Kidney epithelial cell (primary cell): ENCODE measurements around the gene LYPD8. TPM values are rescaled to one million over a fixed set of nuclear protein-coding genes. Genes with fewer than 3 reads are reported as not detected.

Experiments
- DNase-seq: peaks from one replicate; pipeline ENCODE4 v3.0.0-alpha.2; 2010; ENCODE audit warnings: low read depth
- H3K27me3 ChIP-seq: 2 replicates; pipeline ENCODE4 v1.6.0; 2011; ENCODE audit warnings: low read length; ENCODE audit not compliant: control insufficient read depth, insufficient read depth
- H3K36me3 ChIP-seq: 2 replicates; pipeline ENCODE4 v1.5.1; 2011; ENCODE audit warnings: low read length; ENCODE audit not compliant: control insufficient read depth, insufficient read depth
- H3K4me3 ChIP-seq: 2 replicates; pipeline ENCODE4 v1.5.1; 2011; ENCODE audit warnings: low read depth, mild to moderate bottlenecking, control low read depth, low read length
- CTCF ChIP-seq: IDR thresholded peaks from 2 replicates; pipeline ENCODE4 v1.5.1; 2011; ENCODE audit warnings: mild to moderate bottlenecking, moderate library complexity, low read length, control low read depth, inconsistent platforms; ENCODE audit not compliant: insufficient read depth, poor library complexity, severe bottlenecking
- total RNA-seq: library from RNA; depleted of rRNA; stranded (reverse); fragments of >200 nt; gene quantifications from 2 replicates; pipeline ENCODE4 v1.2.3, GENCODE V29; 2015

LYPD8 gene
- total RNA-seq, 1 donor from 2014 or later = not detected

GRCh38 chr1:248786156-248786555, 30.6 kb upstream of the LYPD8 start:
- no peak for TF ChIP-seq CTCF
- H3K4me3 ChIP-seq = no peak overlapping the region
- no peak for DNase-seq
- no peaks in the 10 kb centered on the region for H3K36me3 ChIP-seq
- H3K27me3 ChIP-seq = no peaks in the 10 kb centered on the region

- Histone ChIP-seq H3K27me3 (no peaks in the 10 kb centered on the region), H3K36me3 (no peaks in the 10 kb centered on the region), H3K4me3 (no peak overlapping the region)
- no peak for DNase-seq
- TF ChIP-seq CTCF = no peak
These were observed 27.8 kb upstream of the LYPD8 start for GRCh38 chr1:248783367-248783766.

GRCh38 chr1:248782416-248783141, 27.0 kb upstream of the LYPD8 start:
- DNase-seq = no peak
- Histone ChIP-seq H3K36me3 (no peaks in the 10 kb centered on the region), H3K27me3 (no peaks in the 10 kb centered on the region), H3K4me3 (no peak overlapping the region)
- no peak for TF ChIP-seq CTCF

- Histone ChIP-seq H3K4me3 (no peak overlapping the region), H3K36me3 (no peaks in the 10 kb centered on the region), H3K27me3 (no peaks in the 10 kb centered on the region)
- no peak for TF ChIP-seq CTCF
- DNase-seq = no peak
These were observed 23.8 kb upstream of the LYPD8 start for GRCh38 chr1:248779350-248779749.

GRCh38 chr1:248778906-248779305, 23.3 kb upstream of the LYPD8 start:
- no peak for TF ChIP-seq CTCF
- Histone ChIP-seq H3K4me3 (no peak overlapping the region), H3K36me3 (no peaks in the 10 kb centered on the region), H3K27me3 (no peaks in the 10 kb centered on the region)
- DNase-seq = no peak

- no peak for TF ChIP-seq CTCF
- H3K4me3 ChIP-seq = no peak overlapping the region
- DNase-seq = no peak
- no peaks in the 10 kb centered on the region for H3K27me3 ChIP-seq
- H3K36me3 ChIP-seq = no peaks in the 10 kb centered on the region
These were observed 21.4 kb upstream of the LYPD8 start for GRCh38 chr1:248776991-248777390.
